ENCODE data around the gene SARNP.
"Not testable (repeated sequence)": the region's sequence is repeated elsewhere in the genome, so short reads cannot be mapped to it uniquely, and the experiment has no call there.

SARNP gene

DNA sequence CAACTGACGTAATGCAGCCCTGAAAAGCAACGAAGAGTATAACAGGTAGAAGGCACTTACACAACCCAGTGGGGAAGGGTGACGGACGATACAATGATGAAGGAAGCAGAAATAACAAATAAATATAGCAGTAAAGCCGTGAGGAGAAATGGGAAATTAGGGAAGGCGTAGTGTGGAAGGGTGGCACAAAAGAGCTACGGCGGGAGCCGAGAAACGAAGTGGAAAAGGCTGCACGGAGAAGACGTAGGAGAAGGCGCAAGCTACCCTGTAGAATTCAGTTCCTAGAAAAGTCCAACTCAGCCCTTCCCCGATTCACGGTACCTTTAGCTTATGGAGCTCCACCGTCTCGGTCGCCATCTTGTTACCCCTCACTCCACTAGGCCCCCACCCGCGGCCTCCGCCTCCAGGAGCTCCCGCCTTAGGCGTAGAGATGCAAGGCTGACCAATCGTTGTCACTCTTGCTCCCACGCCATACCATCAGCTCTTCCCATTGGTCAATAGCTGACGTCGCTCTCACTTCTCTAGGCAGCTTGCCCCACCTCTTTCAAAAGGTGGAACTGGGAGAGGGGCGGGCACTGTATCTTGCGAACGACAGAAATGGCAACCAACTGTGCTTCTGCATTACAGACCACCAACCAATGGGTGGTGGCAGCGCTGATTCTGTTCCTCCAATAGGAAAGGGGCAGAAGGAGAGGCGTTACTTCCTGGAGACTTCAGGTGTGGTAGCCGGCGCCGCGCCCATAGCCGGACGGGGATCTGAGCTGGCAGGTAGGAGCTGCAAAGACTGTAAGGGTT lies at the start of gene SARNP, which contains the start of gene ORMDL2:
SARNP (minus strand) TSS at position 380 of the 795 bp plus-strand sequence; CDS start at position 357, 23 bp downstream.
ORMDL2 (plus strand) TSS at position 697 of the 795 bp plus-strand sequence. CDS start 959 bp downstream, outside the sequence.
- no peak for DNase-seq

GRCh38 chr12:55866454-55867004 lies 49.0 kb upstream of the SARNP start:
- DNase-seq = not testable (repeated sequence)

GRCh38 chr12:55865327-55865726 lies 47.8 kb upstream of the SARNP start:
- no peak for DNase-seq

DNA sequence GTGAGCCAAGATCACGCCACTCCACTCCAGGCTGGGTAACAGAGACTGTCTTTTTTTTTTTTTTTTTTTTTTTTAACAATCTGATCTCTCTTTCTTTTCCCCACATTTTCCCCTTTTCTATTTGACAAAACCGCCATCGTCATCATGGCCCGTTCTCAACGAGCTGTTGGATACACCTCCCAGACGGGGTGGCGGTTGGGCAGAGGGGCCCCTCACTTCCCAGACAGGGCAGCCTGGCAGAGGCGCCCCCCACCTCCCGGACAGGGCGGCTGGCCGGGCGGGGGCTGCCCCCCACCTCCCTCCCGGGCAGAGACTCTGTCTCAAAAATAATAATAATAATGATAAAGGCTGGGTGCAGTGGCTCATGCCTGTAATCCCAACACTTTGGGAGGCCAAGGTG lies 45.4 kb upstream of the SARNP start:
- DNase-seq = not testable (repeated sequence)

DNA sequence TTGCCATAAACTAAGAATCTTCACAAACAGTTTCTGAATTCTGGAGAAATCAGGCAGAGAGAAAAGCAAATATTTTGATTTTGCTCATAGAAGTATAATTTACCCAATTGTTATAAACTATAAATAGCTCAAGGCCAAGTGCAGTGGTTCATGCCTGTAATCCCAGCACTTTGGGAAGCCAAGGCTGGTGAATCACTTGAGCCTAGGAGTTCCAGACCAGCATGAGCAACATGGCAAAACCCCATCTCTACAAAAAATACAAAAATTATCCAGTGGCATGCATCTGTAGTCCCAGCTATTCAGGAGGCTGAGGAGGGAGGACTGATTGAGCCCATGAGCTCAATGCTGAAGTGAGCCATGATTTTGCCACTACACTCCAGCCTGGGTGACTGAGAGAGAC lies 44.8 kb upstream of the SARNP start:
- no peak for DNase-seq

- no peak for DNase-seq
Observed at GRCh38 chr12:55861871-55862270, 44.3 kb upstream of the SARNP start.

DNA sequence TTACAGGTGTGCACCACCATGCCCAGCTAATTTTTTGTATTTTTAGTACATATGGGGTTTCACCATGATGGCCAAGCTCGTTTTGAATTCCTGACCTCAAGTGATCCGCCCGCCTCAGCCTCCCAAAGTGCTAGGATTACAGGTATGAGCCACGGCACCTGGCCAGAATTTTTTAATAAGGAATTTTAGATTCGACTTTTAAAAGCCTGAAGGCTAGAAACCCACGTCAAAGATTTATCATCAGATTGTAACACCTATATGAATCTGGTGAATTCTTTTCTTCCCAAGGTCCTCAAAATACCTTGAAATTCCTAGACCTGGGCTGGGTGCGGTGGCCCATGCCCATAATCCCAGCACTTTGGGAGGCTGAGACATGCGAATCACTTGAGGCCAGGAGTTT lies 43.9 kb upstream of the SARNP start:
- DNase-seq = no peak

DNA sequence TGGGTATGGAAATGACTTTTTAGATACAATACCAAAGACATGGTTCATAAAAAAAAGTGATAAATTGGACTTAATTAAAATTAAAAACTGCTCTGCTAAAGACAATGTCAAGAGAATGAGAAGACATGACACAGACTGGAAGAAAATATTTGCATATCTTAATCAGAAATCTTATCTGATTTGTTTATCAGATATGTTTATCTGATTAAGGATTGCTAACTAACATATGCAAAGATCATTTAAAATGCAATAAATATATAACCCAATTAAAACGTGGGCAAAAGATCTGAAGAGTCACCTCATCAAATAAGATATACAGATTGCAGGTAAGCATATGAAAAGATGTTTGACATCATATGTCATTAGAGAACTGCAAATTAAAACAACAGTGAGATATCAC lies 35.2 kb upstream of the SARNP start:
- DNase-seq = no peak

DNA sequence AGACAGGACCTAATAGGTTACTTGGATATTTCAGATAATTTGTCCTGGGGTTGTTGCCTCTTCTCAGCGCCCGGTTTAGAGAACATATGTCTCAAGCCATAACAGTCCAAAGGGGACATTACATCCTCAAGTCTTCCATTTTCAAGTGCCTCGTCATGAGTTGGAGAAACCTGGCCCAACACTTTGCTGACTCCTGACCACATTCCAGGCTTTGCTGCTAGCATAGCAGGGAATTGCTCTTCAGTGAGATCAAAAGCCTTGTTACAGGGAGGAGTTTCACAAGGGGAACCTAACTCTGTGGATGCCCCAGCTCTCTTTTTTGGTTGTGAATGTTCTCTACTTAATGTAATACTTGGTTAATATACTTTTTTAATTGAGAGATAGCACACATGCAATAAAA lies 33.4 kb upstream of the SARNP start:
- no peak for DNase-seq

GRCh38 chr12:55850401-55850800 lies 32.9 kb upstream of the SARNP start:
- DNase-seq = no peak

GRCh38 chr12:55849616-55850343 lies 32.3 kb upstream of the SARNP start:
- no peak for DNase-seq

- no peak for DNase-seq
Observed at GRCh38 chr12:55847603-55848291, 30.2 kb upstream of the SARNP start.

GRCh38 chr12:55847033-55847432 lies 29.5 kb upstream of the SARNP start:
- DNase-seq = no peak

GRCh38 chr12:55845785-55846496 lies 28.4 kb upstream of the SARNP start:
- no peak for DNase-seq

DNA sequence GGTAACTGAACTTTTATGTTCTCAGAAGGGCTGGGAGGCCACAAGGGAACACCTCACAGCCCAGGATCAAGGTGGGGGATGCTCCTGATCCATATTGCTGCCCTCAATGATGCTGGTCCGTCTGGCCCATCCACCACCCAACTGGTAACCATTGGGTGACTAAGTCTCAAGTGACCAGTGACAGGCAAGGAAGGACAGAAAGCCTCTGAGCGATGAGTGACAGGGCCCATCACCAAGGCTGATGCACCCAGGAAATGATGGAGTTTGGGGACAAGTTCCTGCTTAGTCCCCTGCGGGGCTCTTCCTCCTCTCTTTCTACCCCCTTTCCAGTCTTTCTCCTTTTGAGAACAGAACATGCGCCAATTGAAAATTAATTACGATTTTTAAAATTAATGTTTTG lies 27.8 kb upstream of the SARNP start:
- no peak for DNase-seq

DNA sequence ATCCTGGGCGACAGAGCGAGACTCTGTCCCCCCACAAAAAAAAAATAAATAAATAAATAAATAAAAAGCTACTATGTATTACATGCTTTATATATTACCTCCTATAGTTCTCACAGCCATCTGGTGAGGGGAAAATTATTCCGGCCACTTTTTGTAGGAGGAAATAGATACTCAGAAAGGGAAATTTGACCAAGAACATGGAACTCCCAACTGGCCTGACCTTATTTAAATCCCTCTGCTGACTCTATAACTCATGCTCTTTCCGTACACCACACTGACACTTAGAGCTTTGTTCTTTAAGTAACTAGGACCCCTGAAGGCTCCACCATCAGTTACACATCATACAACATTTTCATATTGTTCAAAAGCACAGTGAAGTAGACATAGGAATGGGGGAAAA lies 27.4 kb upstream of the SARNP start:
- no peak for DNase-seq

DNA sequence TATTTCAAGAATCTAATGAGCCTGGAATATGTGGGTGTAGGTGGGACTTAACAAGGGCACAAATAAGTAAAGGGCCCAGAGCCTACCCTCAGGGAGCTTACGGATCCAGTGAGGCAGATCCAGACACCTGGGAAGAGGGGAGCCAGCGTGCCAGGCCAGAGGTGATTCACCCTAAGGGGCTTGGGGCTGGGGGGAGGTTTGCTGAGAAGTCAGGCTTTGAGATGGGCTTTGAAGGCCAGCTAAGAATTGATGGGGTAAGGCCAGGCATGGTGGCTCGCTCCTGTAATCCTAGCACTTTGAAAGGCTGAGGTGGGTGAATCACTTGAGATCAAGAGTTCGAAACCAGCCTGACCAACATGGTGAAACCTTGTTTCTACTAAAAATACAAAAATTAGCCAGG lies 25.9 kb upstream of the SARNP start:
- DNase-seq = no peak

DNA sequence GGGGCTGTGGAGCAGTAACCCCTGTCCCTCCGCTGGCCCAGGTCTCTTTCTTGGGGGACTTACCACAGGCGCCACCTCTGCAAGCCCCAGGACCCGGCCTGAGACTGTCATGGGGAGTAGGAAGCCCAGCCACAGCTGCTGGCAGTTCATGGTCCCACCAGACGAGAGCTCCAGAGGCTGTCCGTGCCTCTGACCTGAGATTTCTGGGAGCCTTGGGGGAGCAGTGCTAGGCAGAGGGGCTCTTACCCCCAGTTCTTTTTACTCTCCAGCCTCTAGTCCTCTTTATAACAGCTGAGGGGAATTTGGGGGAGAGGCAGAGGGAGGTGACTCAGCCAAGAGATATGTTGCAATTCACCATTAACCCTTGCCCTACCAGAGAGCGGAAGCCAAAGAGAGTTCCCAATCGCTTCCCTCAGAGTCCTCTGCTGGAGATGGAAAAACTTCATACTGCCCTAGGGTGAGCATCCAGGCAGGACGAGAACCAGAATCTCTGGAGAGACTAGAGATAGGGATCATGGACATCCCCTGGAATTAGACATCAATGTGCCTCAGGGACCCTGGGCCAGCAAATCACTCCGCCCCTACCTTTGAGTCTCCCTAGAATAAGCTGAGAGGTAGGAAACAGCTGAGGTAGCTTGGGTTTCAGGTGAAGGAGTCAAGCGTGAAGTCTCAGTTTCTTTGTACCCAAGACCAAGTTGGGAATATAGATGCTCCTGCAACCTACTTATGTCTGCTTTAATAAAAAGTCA lies 25.3 kb upstream of the SARNP start, which contains the start of gene MMP19:
MMP19 (minus strand) TSS at position 256 of the 749 bp plus-strand sequence; CDS start at position 150, 106 bp downstream.
- no peak for DNase-seq

GRCh38 chr12:55840581-55841351 lies 23.2 kb upstream of the SARNP start:
- DNase-seq = no peak

DNA sequence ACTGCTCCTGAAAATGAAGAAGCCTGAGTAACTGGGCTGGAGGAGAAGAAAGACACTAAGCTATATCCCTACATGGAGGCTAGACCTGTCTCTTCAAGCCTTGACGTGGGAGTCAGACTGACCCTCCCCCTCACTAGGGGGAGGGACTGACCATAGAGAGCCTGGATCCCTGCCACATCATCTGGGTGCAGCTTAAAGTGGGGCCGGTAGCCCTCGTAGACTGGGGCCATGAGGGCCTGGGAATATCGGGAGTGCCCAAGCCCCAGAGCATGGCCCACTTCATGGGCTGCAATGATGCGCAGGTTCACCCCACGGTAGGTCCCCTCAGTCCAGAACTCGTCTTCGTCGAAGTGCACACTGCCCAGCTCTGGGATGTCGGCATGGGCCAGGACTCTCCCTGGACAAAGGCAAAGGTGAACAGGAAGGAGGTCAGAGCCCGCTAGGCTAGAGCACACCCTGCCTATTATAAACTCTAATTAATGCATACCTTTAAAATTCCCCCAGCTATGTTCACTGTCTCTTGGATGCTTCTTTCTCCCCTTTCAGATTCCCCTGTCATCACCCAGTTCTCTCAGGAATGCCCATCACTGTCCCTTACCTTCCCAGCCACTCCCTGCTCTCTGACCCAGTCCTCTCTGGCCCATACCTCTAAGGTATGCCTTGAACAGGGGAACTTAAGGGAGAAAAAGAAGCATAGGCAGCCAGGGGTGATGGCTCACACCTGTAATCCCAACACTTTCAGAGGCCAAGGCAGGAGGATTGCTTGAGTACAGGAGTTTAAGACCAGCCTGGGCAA lies 22.0 kb upstream of the SARNP start:
- no peak for DNase-seq

Measured in cortex of kidney (tissue), 1 donor.